AG10803 (cell line): ENCODE data around the gene OSBPL6.

Experiments used
- DNase-seq: peaks from one replicate; pipeline ENCODE4 v3.0.0; 2010; ENCODE audit warnings: low read depth
- H3K4me3 ChIP-seq: 2 replicates; pipeline ENCODE4 v1.5.1; 2011; ENCODE audit warnings: mild to moderate bottlenecking, low read length, control low read depth
- CTCF ChIP-seq: conservative IDR thresholded peaks from 2 replicates; pipeline ENCODE4 v1.5.1; 2011; ENCODE audit warnings: mild to moderate bottlenecking, low read length, control low read depth, inconsistent platforms

Gene OSBPL6

DNA sequence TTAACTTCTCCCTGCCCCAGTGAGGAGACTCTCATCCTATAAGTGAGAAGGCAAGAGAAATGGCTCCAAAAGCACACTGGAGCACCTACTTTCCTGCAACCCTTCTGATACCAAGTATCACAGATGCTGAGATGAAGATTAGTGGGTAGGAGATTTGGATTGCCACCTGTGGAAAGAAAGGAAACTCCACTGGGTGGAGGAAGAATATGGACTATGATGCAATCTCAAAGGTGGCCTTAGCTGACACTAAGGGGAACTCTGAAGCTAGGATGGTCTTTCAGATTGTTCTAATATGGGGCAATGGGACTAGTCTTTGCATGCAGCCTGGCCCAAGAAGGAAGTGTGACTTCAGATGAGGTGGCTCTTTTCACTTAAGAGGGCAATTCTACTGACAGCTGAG lies 235.0 kb downstream of the OSBPL6 start:
- TF ChIP-seq CTCF: no peak
- H3K4me3 ChIP-seq: no peak overlapping the region
- no peak for DNase-seq

- DNase-seq: no peak
- TF ChIP-seq CTCF: no peak
- H3K4me3 ChIP-seq: no peak overlapping the region
Measured at GRCh38 chr2:178436662-178437061, 242.3 kb downstream of the OSBPL6 start.

GRCh38 chr2:178441426-178441825 lies 247.1 kb downstream of the OSBPL6 start:
- DNase-seq: no peak
- TF ChIP-seq CTCF: no peak
- H3K4me3 ChIP-seq: no peak overlapping the region

DNA sequence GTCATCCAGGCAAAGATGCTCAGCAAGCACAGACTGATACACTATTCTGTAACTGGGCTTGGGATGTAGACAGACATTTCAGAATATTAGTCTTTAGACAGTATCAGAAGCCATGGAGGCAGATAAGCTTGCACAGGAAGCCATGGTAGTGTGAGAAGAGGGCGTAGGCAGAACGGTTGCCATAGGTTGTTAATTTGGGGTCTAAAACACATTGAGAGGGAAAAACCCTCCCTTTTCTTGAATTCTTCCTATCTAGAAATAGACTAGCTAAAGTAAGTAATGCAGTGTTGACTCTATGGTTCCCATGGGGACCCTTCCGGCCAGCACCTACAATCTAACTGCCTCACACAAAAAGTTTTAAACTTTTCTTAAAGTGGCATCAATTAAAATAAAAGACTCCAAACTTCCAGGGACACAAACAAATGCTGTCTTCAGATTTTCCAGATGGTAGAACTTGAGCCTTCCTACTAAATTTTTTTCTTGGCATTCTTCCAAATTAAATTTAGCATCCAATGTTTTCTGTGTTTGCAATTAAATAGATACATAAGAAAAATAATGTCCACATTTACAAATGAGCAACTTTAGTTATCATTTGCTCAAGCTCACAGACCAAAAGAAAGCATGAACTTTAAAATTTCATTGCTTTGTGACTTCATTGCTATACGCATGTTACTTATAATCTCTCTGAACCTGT lies 254.8 kb downstream of the OSBPL6 start:
- TF ChIP-seq CTCF: no peak
- no peak for DNase-seq

DNA sequence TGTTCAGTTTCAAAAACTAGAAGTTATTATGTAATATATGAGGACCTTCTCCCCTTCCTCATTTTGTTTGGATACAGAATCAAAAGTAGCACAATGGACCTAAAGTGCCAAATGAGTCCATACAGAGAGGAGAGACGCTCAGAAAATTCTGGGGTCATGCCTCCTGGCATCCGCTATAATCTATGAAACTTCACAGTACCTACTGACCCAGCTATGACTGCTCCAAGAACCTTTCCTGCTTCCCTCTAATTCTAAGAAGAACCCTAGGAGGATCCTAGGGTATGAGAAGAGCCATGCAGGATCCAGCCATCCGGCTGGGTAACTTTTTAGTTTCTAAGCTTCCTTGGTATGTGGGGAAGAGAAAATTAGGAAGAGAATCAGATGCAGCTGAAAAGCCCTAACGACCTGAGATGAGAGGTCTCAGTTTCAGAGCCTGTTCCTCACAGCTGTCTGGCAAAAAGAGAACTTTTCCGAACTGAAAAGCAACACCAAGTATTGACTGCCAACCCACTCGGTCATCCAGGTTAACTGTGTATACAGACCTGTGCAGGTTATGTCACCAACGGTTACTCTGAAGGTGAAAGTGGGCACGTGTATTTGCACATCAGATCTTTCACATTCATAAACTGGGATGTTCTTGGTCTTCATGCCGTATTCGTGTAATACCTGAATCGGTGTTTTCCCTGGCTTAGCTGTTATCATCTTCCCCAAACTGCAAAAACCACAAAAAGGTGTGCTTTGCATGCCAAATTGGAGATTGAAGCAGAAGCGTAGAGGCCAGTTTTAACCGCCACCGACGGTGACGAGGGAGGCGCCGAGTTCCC lies 255.6 kb downstream of the OSBPL6 start:
- H3K4me3 ChIP-seq: peak overlapping the region; percentile 78
- DNase-seq: no peak
- TF ChIP-seq CTCF: no peak

More for the DNA sequence above, 254.8 kb downstream of the OSBPL6 start:
- no peak overlapping the region; the same call in 1 of the 2 replicates for H3K4me3 ChIP-seq

DNA sequence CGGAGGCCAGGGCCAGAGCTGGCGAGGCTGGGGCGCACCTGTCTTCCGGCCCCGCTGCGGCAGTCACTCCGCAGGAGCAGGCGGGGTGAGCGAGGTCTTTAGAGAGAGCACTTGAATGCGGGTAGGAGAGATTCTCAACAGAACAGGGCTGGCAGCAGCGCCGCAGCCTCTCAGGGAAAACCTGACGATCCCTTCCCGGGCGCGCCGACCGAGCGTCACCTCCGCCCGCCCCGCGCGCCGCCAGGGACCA lies 256.1 kb downstream of the OSBPL6 start:
- no peak for DNase-seq
- TF ChIP-seq CTCF: no peak
- peak overlapping the region; percentile 78 for H3K4me3 ChIP-seq

GRCh38 chr2:178450774-178451525 lies 256.6 kb downstream of the OSBPL6 start, which contains the start of the genes PJVK and PRKRA:
Gene PJVK (plus strand): TSS chr2:178451378. CDS start chr2:178453410, 2,032 bp downstream.
Gene PRKRA (minus strand): TSS chr2:178451175. CDS start chr2:178451030, 145 bp downstream.
- H3K4me3 ChIP-seq: peak within 1 kb of the TSS; percentile 78
- no peak for TF ChIP-seq CTCF
- DNase-seq: peak; percentile 97
